ENCODE data around the gene SPTLC3.

The SPTLC3 gene

GRCh38 chr20:12987261-12987660 lies 21.5 kb upstream of the SPTLC3 start:
- DNase-seq, result no peak

GRCh38 chr20:12989586-12990115 lies 19.1 kb upstream of the SPTLC3 start:
- DNase-seq, result no peak

GRCh38 chr20:12997128-12997655 lies 11.6 kb upstream of the SPTLC3 start:
- DNase-seq, result no peak

GRCh38 chr20:12998046-12998445 lies 10.7 kb upstream of the SPTLC3 start:
- no peak for DNase-seq

GRCh38 chr20:12999201-12999600 lies 9.6 kb upstream of the SPTLC3 start:
- no peak for DNase-seq

GRCh38 chr20:13002251-13002650 lies 6.5 kb upstream of the SPTLC3 start:
- no peak for DNase-seq

GRCh38 chr20:13006825-13007224 lies 1.9 kb upstream of the SPTLC3 start:
- no peak for DNase-seq

GRCh38 chr20:13007596-13007995 lies 1.2 kb upstream of the SPTLC3 start:
- DNase-seq, result no peak

GRCh38 chr20:13009682-13010406 lies 1.1 kb downstream of the SPTLC3 start:
- peak; percentile 75 for DNase-seq

- DNase-seq, result no peak
These were observed 4.1 kb downstream of the SPTLC3 start for GRCh38 chr20:13012886-13013285.

- no peak for DNase-seq
These were observed 4.6 kb downstream of the SPTLC3 start for GRCh38 chr20:13013411-13013810.

- DNase-seq, result no peak
These were observed 8.5 kb downstream of the SPTLC3 start for GRCh38 chr20:13017235-13017634.

GRCh38 chr20:13017883-13018535 lies 9.2 kb downstream of the SPTLC3 start:
- no peak for DNase-seq

GRCh38 chr20:13021205-13021970 lies 12.6 kb downstream of the SPTLC3 start:
- DNase-seq, result no peak

- no peak for DNase-seq
These were observed 13.8 kb downstream of the SPTLC3 start for GRCh38 chr20:13022401-13023155.

- no peak for DNase-seq
These were observed 15.8 kb downstream of the SPTLC3 start for GRCh38 chr20:13024596-13024995.

- DNase-seq, result no peak
These were observed 16.4 kb downstream of the SPTLC3 start for GRCh38 chr20:13025181-13025580.

GRCh38 chr20:13028001-13028400 lies 19.2 kb downstream of the SPTLC3 start:
- no peak for DNase-seq

- no peak for DNase-seq
These were observed 19.9 kb downstream of the SPTLC3 start for GRCh38 chr20:13028673-13029072.

GRCh38 chr20:13029687-13030375 lies 21.1 kb downstream of the SPTLC3 start:
- peak; percentile 21 for DNase-seq

GRCh38 chr20:13031751-13032150 lies 23.0 kb downstream of the SPTLC3 start:
- DNase-seq, result no peak

- DNase-seq, result no peak
These were observed 25.3 kb downstream of the SPTLC3 start for GRCh38 chr20:13034115-13034514.

Data from femur (tissue), 1 donor.